ENCODE measurements around the gene RAB11FIP4.

The RAB11FIP4 gene

DNA sequence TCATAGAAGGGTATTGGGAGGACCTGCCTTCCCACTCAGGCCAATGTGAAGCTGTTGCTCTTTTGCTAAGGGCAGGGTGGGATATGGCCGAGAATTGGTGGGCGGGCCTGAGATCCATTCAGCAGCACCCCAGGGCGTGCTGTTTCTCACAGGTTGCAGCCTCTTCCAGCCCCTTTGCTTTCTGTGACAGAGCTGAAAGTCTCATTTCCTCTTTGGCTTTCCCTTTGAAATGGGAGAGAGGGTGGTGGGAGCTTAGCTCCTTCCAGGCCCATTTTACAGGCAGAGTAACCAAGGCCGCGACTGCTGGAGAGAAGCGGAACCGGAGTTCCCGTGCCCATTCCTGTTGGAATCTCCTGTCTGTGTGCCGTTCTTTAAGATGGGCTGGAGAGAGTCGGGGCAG, 183.0 kb downstream of the RAB11FIP4 start:
- ATAC-seq (ENCODE audit: insufficient read depth, low read depth) (no peak), DNase-seq (no peak)
- no peaks in the 10 kb centered on the region for H3K4me1 ChIP-seq (ENCODE audit: insufficient read depth, low read length)
- TF ChIP-seq, protein P1, sequence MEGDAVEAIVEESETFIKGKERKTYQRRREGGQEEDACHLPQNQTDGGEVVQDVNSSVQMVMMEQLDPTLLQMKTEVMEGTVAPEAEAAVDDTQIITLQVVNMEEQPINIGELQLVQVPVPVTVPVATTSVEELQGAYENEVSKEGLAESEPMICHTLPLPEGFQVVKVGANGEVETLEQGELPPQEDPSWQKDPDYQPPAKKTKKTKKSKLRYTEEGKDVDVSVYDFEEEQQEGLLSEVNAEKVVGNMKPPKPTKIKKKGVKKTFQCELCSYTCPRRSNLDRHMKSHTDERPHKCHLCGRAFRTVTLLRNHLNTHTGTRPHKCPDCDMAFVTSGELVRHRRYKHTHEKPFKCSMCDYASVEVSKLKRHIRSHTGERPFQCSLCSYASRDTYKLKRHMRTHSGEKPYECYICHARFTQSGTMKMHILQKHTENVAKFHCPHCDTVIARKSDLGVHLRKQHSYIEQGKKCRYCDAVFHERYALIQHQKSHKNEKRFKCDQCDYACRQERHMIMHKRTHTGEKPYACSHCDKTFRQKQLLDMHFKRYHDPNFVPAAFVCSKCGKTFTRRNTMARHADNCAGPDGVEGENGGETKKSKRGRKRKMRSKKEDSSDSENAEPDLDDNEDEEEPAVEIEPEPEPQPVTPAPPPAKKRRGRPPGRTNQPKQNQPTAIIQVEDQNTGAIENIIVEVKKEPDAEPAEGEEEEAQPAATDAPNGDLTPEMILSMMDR (IDR thresholded peaks at IDR 0.05; ENCODE audit: borderline replicate concordance, extremely low read depth, low read length, poor library complexity, severe bottlenecking): no peak
- TF ChIP-seq EZH2 (IDR thresholded peaks at IDR 0.05; ENCODE audit: borderline replicate concordance, low read depth, low read length, severe bottlenecking): no peak
- no peak overlapping the region for H3K27ac ChIP-seq (ENCODE audit: low read length)
- no peaks in the 10 kb centered on the region for H3K79me2 ChIP-seq (ENCODE audit: insufficient read depth, low read length)
- no peak overlapping the region for H3K9ac ChIP-seq (ENCODE audit: low read depth, low read length)
- no peak overlapping the region for H3K4me3 ChIP-seq (ENCODE audit: low read depth in 1 of 2, low read length in 2 of 2)
- H2AFZ ChIP-seq (ENCODE audit: low read depth, low read length): no peak overlapping the region
- H3K9me3 ChIP-seq (ENCODE audit: insufficient read depth, low read length, severe bottlenecking): no peaks in the 10 kb centered on the region
- H3K36me3 ChIP-seq (ENCODE audit: insufficient read depth, low read length): no peaks in the 10 kb centered on the region
- no peak overlapping the region for H3K4me2 ChIP-seq (ENCODE audit: insufficient read depth, low read length)
- no peaks in the 10 kb centered on the region for H3K27me3 ChIP-seq (ENCODE audit: insufficient read depth, low read length, poor library complexity)
- 0 out of 2 replicates have a peak, but pooled peaks cover 3% of the 10 kb centered on the region for H4K20me1 ChIP-seq (ENCODE audit: insufficient read depth, low read length)

- Histone ChIP-seq H3K79me2 (ENCODE audit: insufficient read depth, low read length) (no peaks in the 10 kb centered on the region), H3K9ac (ENCODE audit: low read depth, low read length) (no peak overlapping the region)
These were observed 183.6 kb downstream of the RAB11FIP4 start for GRCh38 chr17:31575043-31575442.

DNA sequence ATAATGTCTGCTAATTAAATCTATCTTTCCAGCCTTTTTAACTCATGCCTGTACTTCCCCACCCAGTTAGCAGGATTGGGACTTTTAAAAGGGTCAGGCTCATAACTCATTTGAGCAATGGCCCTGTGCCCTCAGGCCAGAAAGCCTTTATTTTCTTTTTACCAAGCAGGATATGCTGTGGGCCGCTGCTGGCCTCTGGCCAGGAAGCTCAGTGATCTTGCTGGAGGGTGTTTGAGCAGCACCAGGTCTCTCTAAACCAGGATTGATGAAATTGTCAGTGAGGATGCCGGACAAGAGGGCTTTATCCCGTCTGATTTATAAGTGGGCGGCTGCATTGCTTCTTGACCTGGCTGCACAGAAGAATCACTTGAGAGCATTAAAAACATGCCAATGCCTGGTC, 187.8 kb downstream of the RAB11FIP4 start:
- H3K9me3 ChIP-seq (ENCODE audit: insufficient read depth, low read length, severe bottlenecking): no peaks in the 10 kb centered on the region
- no peak for TF ChIP-seq EZH2 (IDR thresholded peaks at IDR 0.05; ENCODE audit: borderline replicate concordance, low read depth, low read length, severe bottlenecking)
- TF ChIP-seq, protein P1 (IDR thresholded peaks at IDR 0.05; ENCODE audit: borderline replicate concordance, extremely low read depth, low read length, poor library complexity, severe bottlenecking): no peak
- H3K4me1 ChIP-seq (ENCODE audit: insufficient read depth, low read length): no peaks in the 10 kb centered on the region
- no peaks in the 10 kb centered on the region for H4K20me1 ChIP-seq (ENCODE audit: insufficient read depth, low read length)
- DNase-seq (no peak), ATAC-seq (ENCODE audit: insufficient read depth, low read depth) (no peak)
- no peak overlapping the region for H3K4me3 ChIP-seq (ENCODE audit: low read depth in 1 of 2, low read length in 2 of 2)
- no peak overlapping the region for H2AFZ ChIP-seq (ENCODE audit: low read depth, low read length)
- H3K27ac ChIP-seq (ENCODE audit: low read length): no peak overlapping the region
- H3K79me2 ChIP-seq (ENCODE audit: insufficient read depth, low read length): no peaks in the 10 kb centered on the region
- no peaks in the 10 kb centered on the region for H3K27me3 ChIP-seq (ENCODE audit: insufficient read depth, low read length, poor library complexity)
- H3K9ac ChIP-seq (ENCODE audit: low read depth, low read length): no peak overlapping the region
- no peaks in the 10 kb centered on the region for H3K36me3 ChIP-seq (ENCODE audit: insufficient read depth, low read length)
- no peak overlapping the region for H3K4me2 ChIP-seq (ENCODE audit: insufficient read depth, low read length)

More at GRCh38 chr17:31575043-31575442, 183.6 kb downstream of the RAB11FIP4 start:
- H3K27me3 ChIP-seq (ENCODE audit: insufficient read depth, low read length, poor library complexity): no peaks in the 10 kb centered on the region
- ATAC-seq (ENCODE audit: insufficient read depth, low read depth) (no peak), DNase-seq (no peak)
- H3K36me3 ChIP-seq (ENCODE audit: insufficient read depth, low read length): no peaks in the 10 kb centered on the region
- no peak overlapping the region for H3K27ac ChIP-seq (ENCODE audit: low read length)
- no peak overlapping the region for H3K4me2 ChIP-seq (ENCODE audit: insufficient read depth, low read length)
- no peak overlapping the region for H2AFZ ChIP-seq (ENCODE audit: low read depth, low read length)
- TF ChIP-seq, protein P1 (IDR thresholded peaks at IDR 0.05; ENCODE audit: borderline replicate concordance, extremely low read depth, low read length, poor library complexity, severe bottlenecking): no peak
- no peak for TF ChIP-seq EZH2 (IDR thresholded peaks at IDR 0.05; ENCODE audit: borderline replicate concordance, low read depth, low read length, severe bottlenecking)
- H4K20me1 ChIP-seq (ENCODE audit: insufficient read depth, low read length): 0 out of 2 replicates have a peak, but pooled peaks cover 3% of the 10 kb centered on the region
- no peaks in the 10 kb centered on the region for H3K4me1 ChIP-seq (ENCODE audit: insufficient read depth, low read length)
- H3K4me3 ChIP-seq (ENCODE audit: low read depth in 1 of 2, low read length in 2 of 2): no peak overlapping the region
- no peaks in the 10 kb centered on the region for H3K9me3 ChIP-seq (ENCODE audit: insufficient read depth, low read length, severe bottlenecking)

- H3K9ac ChIP-seq (ENCODE audit: low read depth, low read length): no peak overlapping the region
- no peaks in the 10 kb centered on the region for H3K4me1 ChIP-seq (ENCODE audit: insufficient read depth, low read length)
- H3K79me2 ChIP-seq (ENCODE audit: insufficient read depth, low read length): no peaks in the 10 kb centered on the region
- no peaks in the 10 kb centered on the region for H4K20me1 ChIP-seq (ENCODE audit: insufficient read depth, low read length)
- H3K4me3 ChIP-seq (ENCODE audit: low read depth in 1 of 2, low read length in 2 of 2): no peak overlapping the region
- no peak overlapping the region for H2AFZ ChIP-seq (ENCODE audit: low read depth, low read length)
- no peaks in the 10 kb centered on the region for H3K27me3 ChIP-seq (ENCODE audit: insufficient read depth, low read length, poor library complexity)
- no peak overlapping the region for H3K27ac ChIP-seq (ENCODE audit: low read length)
- H3K4me2 ChIP-seq (ENCODE audit: insufficient read depth, low read length): no peak overlapping the region
- H3K36me3 ChIP-seq (ENCODE audit: insufficient read depth, low read length): no peaks in the 10 kb centered on the region
- H3K9me3 ChIP-seq (ENCODE audit: insufficient read depth, low read length, severe bottlenecking): no peaks in the 10 kb centered on the region
- DNase-seq (no peak), ATAC-seq (ENCODE audit: insufficient read depth, low read depth) (no peak)
- TF ChIP-seq EZH2 (IDR thresholded peaks at IDR 0.05; ENCODE audit: borderline replicate concordance, low read depth, low read length, severe bottlenecking): no peak
- TF ChIP-seq, protein P1 (IDR thresholded peaks at IDR 0.05; ENCODE audit: borderline replicate concordance, extremely low read depth, low read length, poor library complexity, severe bottlenecking): no peak
These were observed 188.8 kb downstream of the RAB11FIP4 start for GRCh38 chr17:31580316-31580705.
